ENCODE results near the gene NHLRC1. TPM values are rescaled to one million over a fixed set of nuclear protein-coding genes. Genes with fewer than 3 reads are reported as not detected.

The NHLRC1 gene
- total RNA-seq, 2 donors from 2014 or later, result 0.85 to 1.2 TPM

DNA sequence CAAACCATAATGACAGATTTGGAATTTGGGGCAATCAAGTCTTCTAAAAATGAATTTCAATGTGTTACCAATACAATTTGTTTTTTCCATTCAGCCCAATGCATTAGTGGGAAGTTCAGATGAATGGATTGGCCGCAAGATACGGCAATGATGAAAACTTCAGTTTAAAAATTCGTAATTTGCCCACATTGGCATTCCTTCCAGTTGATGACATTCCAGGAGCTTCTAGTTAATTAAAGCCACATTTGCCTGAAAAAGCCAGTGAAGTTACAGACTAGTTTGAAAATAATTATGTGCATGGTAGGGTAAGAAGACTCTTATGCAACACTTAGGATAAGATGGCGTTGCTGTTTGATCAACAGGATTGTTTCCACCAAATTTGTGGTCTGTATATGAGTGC lies 46.2 kb downstream of the NHLRC1 start:
- TF ChIP-seq, protein P1, sequence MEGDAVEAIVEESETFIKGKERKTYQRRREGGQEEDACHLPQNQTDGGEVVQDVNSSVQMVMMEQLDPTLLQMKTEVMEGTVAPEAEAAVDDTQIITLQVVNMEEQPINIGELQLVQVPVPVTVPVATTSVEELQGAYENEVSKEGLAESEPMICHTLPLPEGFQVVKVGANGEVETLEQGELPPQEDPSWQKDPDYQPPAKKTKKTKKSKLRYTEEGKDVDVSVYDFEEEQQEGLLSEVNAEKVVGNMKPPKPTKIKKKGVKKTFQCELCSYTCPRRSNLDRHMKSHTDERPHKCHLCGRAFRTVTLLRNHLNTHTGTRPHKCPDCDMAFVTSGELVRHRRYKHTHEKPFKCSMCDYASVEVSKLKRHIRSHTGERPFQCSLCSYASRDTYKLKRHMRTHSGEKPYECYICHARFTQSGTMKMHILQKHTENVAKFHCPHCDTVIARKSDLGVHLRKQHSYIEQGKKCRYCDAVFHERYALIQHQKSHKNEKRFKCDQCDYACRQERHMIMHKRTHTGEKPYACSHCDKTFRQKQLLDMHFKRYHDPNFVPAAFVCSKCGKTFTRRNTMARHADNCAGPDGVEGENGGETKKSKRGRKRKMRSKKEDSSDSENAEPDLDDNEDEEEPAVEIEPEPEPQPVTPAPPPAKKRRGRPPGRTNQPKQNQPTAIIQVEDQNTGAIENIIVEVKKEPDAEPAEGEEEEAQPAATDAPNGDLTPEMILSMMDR (IDR thresholded peaks at IDR 0.05), result no peak
- Histone ChIP-seq H3K27ac (no peak overlapping the region), H3K4me1 (ENCODE audit: control insufficient read depth in 1 of 2, low read depth in 2 of 2) (no peaks in the 10 kb centered on the region), H3K36me3 (no peaks in the 10 kb centered on the region), H3K27me3 (replicated peaks; ENCODE audit: insufficient read depth) (no peaks in the 10 kb centered on the region), H3K9me3 (no peaks in the 10 kb centered on the region), H3K4me3 (no peak overlapping the region)
- DNase-seq (ENCODE audit: low spot score), result no peak
- ATAC-seq (ENCODE audit: insufficient number of reproducible peaks, low FRiP score, low read depth), result no peak

DNA sequence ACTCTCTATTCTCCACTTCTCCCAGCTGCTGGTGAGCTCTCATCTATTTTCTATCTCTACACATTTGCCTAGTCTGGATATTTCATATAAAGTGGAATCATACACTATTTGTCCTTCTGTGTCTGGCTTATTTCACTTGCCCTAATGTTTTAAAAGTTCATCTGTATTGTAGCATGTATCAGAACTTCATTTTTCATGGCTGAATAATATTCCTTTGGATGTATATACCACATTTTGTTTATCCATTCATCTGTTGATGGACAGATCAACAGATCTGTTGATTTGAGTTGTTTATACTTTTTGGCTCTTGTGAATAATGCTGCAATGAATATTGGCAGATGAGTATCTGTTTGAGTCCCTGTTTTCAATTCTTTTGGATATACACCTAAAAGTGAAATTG lies 49.6 kb downstream of the NHLRC1 start:
- Histone ChIP-seq H3K36me3 (no peaks in the 10 kb centered on the region), H3K4me3 (no peak overlapping the region), H3K9me3 (no peaks in the 10 kb centered on the region), H3K27ac (no peak overlapping the region), H3K27me3 (replicated peaks; ENCODE audit: insufficient read depth) (no peaks in the 10 kb centered on the region), H3K4me1 (ENCODE audit: control insufficient read depth in 1 of 2, low read depth in 2 of 2) (peaks cover 0 to 3% of the 10 kb centered on the region in 2 donors)
- ATAC-seq (ENCODE audit: insufficient number of reproducible peaks, low FRiP score, low read depth) (no peak), DNase-seq (ENCODE audit: low spot score) (no peak)
- TF ChIP-seq, protein P1 (IDR thresholded peaks at IDR 0.05), result no peak

DNA sequence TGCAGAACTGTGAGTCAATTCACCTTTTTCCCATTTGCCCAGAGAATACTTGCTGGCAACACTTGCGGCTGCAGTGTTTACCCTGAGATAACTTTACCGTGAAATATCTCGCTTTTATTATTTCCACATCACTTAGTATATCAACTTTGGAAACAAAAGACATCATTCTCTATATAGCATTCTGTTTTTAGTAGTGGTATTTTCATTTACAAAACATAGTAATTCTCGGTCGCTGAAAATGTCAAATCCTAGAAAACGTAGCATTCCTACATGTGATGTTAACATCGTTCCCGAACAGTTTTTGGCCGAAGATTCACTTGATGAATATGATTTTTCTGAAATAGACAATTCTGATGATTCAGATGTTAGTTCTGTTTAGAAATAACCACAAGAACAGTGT lies 52.0 kb downstream of the NHLRC1 start:
- H3K4me3 ChIP-seq, result no peak overlapping the region
- peaks cover 0 to 3% of the 10 kb centered on the region in 2 donors for H3K4me1 ChIP-seq (ENCODE audit: control insufficient read depth in 1 of 2, low read depth in 2 of 2)
- no peak for ATAC-seq (ENCODE audit: insufficient number of reproducible peaks, low FRiP score, low read depth)

More for the DNA sequence above, 52.0 kb downstream of the NHLRC1 start:
- Histone ChIP-seq H3K9me3 (no peaks in the 10 kb centered on the region), H3K27ac (no peak overlapping the region), H3K36me3 (no peaks in the 10 kb centered on the region), H3K27me3 (replicated peaks; ENCODE audit: insufficient read depth) (no peaks in the 10 kb centered on the region)
- no peak for DNase-seq (ENCODE audit: low spot score)
- TF ChIP-seq, protein P1 (IDR thresholded peaks at IDR 0.05), result no peak

Other genes starting within 250 kb of the NHLRC1 start
- gene KIF13A, start 135.0 kb downstream of the NHLRC1 start, total RNA-seq, result 10 to 100 TPM; 79.3 to 98.0 TPM
- 1 to 10 TPM; 5.0 to 5.5 TPM for gene TPMT, start 32.4 kb upstream of the NHLRC1 start, total RNA-seq
- gene KDM1B, start 32.7 kb upstream of the NHLRC1 start, total RNA-seq, result 10 to 100 TPM; 10.3 TPM
- 100 to 1,000 TPM in 1 of 2 donors, 10 to 100 TPM in 1; 72.6 to 130 TPM for gene DEK, start 141.9 kb upstream of the NHLRC1 start, total RNA-seq